Hepatic stellate cell (primary cell): ENCODE measurements around the gene SPANXN5.
"Not testable (repeated sequence)": the region's sequence is repeated elsewhere in the genome, so short reads cannot be mapped to it uniquely, and the experiment has no call there.

ENCODE experiments used
- DNase-seq: peaks from one replicate; pipeline ENCODE4 v3.0.0; 2011; ENCODE audit warnings: low spot score

Gene SPANXN5, protein sequence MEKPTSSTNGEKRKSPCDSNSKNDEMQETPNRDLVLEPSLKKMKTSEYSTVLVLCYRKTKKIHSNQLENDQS

DNA sequence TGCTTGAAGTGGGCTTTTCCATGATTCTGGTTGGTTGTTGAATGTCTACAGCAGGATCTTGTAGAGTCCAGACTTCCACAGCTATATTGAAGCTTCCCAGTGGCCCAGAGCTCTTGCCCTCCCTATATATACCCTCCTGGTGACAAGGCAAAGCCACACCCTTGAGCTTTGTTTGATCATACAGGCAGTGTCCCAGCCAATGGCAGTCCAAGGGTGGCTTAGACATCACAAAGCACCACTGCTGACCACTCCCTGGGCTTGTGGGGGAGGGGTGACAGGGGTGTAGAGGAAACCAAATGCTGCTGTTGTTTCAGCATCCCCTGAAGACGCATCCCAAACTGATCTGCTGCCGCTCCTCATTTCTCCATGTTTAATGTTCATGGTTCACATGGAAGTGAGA, at the start of gene SPANXN5:
Gene SPANXN5 (minus strand): TSS at position 101 of the 400 bp plus-strand sequence. CDS start 79 bp downstream, at position 22.
- not testable (repeated sequence) for DNase-seq

DNA sequence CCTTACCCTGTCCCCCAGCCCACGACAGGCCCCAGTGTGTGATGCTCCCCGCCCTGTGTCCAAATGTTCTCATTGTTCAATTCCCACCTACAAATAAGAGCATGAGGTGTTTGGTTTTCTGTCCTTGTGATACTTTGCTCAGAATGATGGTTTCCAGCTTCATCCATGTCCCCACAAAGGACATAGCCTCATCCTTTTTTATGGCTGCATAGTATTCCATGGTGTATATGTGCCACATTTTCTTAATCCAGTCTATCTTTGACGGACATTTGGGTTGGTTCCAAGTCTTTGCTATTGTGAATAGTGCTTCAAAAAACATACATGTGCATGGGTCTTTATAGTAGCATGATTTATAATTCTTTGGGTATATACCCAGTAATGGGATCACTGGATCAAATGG, 46.4 kb upstream of the SPANXN5 start:
- DNase-seq: not testable (repeated sequence)

DNA sequence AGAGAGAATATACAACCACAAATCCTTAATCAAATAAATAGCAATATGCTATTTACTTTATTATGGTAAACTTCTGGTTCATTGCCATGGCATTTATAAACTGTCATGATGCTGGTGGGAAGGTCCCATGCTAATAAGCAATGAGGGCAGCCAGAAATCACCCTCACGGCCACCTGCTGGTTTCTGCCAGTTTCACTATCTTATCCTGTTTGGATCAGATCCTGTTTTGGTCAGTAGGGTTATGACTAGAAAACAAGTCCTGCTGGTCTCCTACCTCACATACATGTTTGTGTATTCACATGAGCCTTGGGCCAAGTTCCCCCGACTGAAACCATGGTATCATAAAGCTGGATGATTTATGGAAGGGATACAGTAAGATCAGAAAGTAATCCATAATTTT, 41.9 kb upstream of the SPANXN5 start:
- DNase-seq: no peak

DNA sequence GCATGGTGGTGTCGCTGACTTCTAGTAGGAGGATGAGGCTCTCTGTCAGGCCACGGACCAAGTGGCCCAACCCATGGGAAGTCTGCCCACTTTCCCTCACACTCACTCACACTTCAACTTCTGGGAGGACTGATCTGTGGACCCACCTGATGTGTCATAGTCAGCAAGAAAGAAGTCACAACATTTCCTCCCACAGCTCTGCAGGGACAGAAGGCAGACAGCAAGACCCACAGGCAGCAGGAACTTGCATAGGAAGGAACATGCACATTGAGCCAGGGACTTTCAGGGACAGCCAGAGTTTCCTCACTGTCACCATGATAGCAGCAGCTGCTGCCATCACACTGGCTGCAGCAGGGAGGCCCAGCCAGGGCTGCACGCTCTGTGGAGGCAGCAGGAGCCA, 33.3 kb upstream of the SPANXN5 start:
- no peak for DNase-seq

DNA sequence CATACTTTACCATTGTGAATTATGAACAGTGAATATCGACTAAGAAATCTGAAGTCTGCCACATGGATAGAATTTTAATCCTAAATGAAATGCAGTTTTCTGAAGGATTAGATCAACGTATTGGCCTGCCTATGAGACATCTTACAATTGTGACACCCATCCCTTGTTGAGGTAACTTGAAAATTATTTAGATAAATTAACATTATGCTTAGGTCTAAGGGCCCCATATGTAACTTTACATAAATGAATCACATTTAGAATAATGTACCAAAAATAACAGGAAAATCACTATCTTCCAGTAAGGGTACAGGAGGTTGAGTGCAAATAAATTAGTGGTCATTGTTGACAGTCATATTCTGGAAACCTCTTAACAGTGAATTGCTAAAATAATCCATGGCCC, 27.4 kb upstream of the SPANXN5 start:
- no peak for DNase-seq

DNA sequence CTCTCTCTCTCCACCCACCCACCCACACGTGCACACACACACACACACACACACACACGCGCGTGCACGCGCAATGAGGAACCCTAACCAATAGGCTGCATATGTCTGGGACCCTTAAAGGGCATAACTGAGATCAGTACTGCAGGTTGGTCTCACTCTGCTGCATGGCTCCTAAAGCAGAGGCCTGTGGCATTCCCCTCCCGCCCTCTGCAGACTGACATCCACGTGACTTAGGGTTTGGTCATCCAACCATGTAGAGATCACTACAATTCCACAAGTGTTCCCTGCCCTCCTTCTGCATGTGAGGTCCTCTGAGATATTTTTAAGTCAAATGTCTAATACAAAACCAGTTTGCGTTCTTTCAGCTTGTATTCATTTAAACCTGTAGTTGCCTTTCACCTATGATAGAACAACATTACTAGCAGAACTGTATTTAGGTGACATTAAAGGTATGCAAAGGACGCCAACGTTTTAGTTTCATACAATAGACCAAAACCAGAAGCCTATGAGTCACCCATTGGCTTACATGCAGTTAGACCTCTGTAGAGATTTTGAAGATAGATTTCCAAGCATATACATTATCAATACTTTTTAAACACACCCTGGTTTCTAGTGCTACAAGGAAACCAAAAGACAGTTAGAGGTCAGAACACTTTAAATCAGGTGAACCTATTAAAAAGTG, 24.0 kb upstream of the SPANXN5 start:
- DNase-seq: no peak

DNA sequence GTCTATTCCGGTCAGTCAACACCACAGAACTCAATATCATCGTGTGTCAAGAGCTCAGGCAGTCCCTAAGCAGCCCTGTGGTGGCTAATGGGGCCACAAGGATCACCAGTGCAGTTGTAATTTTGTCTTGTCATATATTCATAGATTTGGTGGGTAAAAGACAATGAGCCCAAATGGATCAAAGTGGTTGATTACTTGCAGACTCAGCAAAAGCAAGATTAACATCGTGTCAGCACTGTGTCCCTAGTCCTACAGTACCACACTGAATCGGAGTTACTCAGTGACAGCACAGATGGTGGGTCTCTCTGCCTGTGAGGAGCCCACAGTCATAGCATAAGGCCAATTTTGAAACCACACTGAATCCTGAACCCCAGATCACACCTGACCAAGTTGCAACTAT, 22.6 kb upstream of the SPANXN5 start:
- no peak for DNase-seq

DNA sequence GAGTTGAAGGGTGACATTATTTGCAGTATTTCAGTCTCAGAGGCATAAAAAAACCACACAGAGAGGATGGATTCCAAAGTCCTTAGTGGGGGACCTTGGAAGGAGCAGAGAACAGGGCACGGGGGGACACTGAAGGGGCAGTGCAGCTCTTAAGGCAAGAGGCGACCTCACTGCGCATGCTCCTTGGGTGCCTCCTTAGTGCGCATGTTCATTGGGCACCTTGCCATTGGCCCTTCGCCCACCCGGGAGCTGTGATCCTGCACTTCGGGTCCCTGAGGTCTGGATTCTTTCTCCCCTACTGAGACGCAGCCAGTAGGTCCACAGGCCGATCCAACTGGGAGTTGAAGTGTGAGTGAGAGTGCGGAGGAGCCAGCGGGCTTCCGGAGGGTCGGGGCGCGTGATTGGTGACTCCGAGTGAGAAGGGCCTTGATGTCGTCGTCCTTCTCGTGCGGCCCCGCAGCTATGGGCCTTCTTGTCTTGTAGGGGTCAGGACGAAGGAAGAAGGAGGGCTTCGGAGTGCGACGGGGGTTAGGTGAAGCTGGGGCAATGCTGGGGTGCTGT, 13.9 kb upstream of the SPANXN5 start, which contains the start of gene XAGE5:
Gene XAGE5 (plus strand): TSS at position 223 of the 561 bp plus-strand sequence. CDS start 1,280 bp downstream, outside the sequence.
- DNase-seq: no peak

DNA sequence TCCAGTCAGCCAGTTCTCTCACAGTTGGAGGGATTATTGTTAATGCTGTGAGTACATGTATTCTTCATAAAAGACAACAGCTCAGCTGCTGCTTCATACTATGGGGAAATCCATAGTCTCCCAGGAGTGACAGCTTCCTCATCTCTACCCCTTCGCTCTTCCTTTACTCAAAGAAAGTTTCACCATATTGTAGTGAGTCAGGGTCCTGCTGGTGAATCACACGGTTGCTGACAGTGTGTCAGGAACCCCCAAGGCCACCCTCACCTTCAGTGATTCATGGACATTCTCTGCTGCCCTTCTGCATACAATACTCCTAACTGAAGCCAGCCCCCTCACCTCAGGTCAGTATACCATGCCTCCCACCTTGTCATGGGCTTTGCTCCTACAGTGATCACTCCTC, 7.6 kb upstream of the SPANXN5 start:
- DNase-seq: not testable (repeated sequence)

DNA sequence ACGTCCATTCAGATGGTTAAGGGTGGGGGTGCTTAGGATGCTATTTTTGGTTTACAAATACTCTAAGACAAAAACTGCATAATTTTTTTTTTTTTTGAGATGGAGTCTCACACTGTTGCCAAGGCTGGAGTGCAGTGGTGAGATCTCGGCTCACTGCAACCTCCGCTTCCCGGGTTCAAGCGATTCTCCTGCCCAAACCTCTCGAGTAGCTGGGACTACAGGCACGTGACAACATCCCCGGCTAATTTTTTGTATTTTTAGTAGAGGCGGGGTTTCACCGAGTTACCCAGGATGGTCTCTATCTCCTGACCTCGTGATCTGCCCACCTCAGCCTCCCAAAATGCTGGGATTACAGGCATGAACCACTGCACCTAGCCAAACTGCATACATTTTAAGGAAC, 23.7 kb downstream of the SPANXN5 start:
- DNase-seq: not testable (repeated sequence)

DNA sequence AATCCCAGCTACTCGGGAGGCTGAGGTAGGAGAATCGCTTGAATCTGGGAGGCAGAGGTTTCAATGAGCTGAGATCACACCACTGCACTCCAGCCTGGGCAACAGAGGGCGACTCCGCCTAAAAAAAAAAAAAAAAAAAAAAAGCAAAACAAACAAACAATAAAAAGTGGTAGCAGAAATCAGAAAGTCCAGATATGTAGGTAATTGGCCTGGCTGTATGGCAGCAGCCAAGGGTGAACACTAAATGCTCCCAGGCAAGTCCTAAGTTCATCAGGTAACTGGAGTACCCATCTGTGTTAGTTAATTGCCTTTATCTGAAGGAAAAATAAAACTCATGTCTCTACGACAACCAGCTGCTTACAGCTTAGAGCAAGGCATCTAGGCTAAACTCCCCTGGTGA, 31.2 kb downstream of the SPANXN5 start:
- DNase-seq: not testable (repeated sequence)

DNA sequence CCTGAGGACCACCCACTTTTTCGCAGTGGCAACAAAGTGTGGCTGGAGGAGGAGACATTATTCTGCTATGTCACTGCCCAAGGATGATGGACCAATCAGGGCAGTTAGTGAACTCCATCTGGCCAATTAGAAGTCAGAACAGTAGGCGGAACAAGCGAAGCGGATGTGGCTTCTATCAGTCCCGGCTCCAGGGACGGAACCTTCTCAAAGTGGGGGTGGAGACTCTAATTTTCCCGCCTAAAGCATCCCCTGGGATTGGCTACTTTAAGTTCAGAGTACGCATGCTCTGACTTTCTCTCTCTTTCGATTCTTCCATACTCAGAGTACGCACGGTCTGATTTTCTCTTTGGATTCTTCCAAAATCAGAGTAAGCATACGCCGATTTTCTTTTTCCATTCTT, 46.3 kb downstream of the SPANXN5 start, which contains the start of gene SSX2B:
Gene SSX2B (plus strand): TSS at position 301 of the 400 bp plus-strand sequence. CDS start 1,429 bp downstream, outside the sequence.
- DNase-seq: not testable (repeated sequence)
